GM04503 (cell line): ENCODE measurements around the gene VCX3B.
"Not testable (repeated sequence)": the region's sequence is repeated elsewhere in the genome, so short reads cannot be mapped to it uniquely, and the experiment has no call there.

Experiments
- DNase-seq: peaks from one replicate; pipeline ENCODE4 v3.0.0-alpha.2; 2012; ENCODE audit warnings: low read depth

Gene VCX3B

DNA sequence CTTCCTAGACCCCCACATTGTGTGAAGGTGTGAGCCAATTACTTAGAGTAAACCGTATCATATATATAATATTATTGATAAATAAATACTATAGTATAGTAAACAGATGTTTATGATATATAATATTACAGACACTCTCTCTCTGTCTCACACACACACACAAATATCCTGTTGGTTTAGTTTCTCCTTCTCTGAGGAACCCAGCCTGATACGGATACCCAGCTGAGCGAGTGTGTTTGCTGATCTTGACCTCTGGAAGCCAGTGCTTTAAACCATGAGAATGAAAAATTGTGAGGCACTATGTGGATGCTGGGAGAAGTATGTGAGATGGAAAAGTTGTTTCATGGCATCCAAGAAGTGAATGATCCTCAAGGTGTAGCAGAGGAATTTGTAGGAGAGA is at the start of gene VCX3B:
Gene VCX3B, plus strand, starts transcription at position 301 of the 400 bp plus-strand sequence. CDS start 621 bp downstream, outside the sequence.
- DNase-seq: not testable (repeated sequence)

GRCh38 chrX:8418301-8418700 is 46.3 kb upstream of the VCX3B start:
- DNase-seq: no peak

DNA sequence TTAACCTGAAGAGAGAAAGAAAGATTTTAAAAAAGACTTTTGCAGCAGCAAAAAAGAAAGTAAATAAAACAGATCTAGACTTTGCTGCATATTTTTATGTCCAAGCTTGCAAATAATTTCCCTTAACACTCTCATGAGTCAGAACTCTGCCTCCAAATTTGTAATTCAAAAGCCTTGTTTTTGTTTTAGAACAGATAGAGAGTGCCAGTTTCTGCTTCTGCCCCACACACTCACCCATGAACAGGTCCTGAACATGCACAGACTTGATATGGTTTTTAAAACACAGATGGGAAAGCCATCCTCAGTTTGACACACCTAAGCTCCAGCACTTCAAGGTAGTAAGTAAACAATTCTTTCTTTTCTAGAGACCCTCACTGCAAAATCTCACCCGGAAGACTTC is 39.7 kb upstream of the VCX3B start:
- no peak for DNase-seq

- DNase-seq: no peak
Measured at GRCh38 chrX:8429692-8430249, 34.9 kb upstream of the VCX3B start.

GRCh38 chrX:8430444-8430843 is 34.2 kb upstream of the VCX3B start:
- no peak for DNase-seq

GRCh38 chrX:8432396-8432795 is 32.2 kb upstream of the VCX3B start:
- no peak for DNase-seq

DNA sequence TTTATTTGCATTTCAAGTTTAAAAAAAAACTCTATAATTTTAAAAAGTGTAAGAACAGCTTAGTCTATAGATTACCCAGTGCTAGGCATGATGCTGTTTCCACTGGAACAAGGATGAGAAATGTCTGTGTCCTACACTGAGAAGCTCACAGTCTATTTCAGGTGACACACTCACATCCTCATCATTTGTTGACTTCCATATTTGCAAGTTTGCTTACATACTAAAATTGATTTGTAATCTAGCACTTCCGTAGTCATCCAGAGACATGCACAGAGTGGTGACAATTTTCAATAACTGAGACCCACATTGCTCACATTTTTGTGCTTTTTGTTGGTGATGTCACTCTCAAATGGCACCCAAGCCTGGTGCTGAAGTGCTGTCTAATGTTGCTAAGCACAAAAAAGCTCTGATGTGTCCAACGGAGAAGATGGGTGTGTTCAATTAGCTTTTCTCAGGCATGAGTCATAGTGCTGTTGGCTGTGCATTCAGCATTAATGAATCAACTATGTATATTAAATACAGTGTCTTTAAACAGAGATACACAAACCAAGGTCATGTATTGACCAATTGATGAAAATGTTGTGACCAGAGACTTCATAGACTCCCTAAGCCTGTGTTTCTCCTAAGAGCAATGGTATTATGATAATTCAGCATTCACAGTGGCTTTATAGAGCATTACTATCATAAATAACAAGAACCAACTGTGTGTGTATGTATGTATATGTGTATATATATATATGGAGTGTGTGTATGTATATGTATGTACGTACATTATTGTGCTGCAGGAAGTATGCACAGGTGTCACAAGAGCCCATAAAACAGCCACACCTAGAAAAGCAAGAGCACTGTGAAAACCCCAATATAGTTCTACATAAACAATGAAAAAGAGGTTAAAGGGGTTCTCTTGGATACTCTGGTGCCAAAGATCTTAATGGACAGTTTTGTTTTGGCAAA is 31.2 kb upstream of the VCX3B start:
- no peak for DNase-seq

GRCh38 chrX:8447368-8447767 is 17.3 kb upstream of the VCX3B start:
- no peak for DNase-seq

DNA sequence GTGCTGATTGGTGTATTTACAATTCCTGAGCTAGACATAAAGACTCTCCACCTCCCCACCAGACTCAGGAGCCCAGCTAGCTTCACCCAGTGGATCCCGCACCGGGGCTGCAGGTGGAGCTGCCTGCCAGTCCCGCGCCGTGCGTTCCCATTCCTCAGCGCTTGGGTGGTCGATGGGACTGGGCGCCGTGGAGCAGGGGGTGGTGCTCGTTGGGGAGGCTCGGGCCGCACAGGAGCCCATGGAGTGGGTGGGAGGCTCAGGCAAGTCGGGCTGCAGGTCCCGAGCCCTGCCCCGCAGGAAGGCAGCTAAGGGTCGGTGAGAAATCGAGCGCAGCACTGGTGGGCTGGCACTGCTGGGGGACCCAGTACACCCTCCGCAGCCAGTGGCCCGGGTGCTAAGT is 12.3 kb upstream of the VCX3B start:
- not testable (repeated sequence) for DNase-seq

GRCh38 chrX:8453611-8454010 is 11.0 kb upstream of the VCX3B start:
- DNase-seq: no peak

- DNase-seq: no peak
Measured at GRCh38 chrX:8455557-8455956, 9.1 kb upstream of the VCX3B start.

GRCh38 chrX:8462488-8462887 is 2.1 kb upstream of the VCX3B start:
- no peak for DNase-seq

- DNase-seq: no peak
Measured at GRCh38 chrX:8484360-8484949, 19.8 kb downstream of the VCX3B start.

- DNase-seq: not testable (repeated sequence)
Measured at GRCh38 chrX:8495036-8495435, 30.4 kb downstream of the VCX3B start.

DNA sequence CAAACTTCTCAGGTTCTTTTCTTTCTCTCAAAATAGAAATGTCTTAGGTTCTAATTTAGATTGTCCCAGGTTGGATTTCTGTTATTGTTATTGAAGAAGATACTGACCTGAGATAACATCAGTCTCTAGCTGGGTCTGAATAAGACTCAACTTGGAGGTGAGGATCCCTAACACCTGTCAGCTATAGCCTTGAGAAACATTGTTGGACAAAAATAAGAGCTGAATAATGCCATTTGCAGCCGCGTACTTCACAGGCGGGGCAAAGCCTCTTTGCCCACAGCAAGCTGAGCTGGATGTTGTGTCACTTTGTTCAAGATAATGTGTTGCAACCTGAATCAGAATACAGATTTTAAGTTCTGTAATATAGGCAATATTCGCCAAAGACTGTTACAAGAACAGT is 35.6 kb downstream of the VCX3B start:
- no peak for DNase-seq

GRCh38 chrX:8502101-8502500 is 37.5 kb downstream of the VCX3B start:
- DNase-seq: not testable (repeated sequence)

DNA sequence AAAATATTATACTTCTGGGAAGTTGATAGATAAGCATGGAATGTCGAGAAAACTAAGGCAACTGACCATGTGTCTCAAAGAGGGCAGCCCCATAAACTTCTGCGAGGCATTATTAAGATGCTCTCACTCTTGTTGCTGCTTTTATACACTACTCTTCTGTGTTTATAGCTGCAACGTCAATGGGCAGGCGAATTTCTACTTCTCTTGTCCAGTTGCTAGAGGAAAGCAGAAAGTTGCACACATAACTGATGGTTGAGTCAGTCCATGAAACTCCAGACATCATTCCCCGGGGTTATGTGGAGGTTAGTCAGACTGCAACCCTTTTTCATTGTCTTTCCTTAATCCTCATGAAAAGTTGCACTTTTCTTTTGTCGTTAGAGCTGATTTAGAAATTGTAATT is 39.8 kb downstream of the VCX3B start:
- no peak for DNase-seq
